ENCODE data around the gene ZNF750. TPM values are rescaled to one million over a fixed set of nuclear protein-coding genes. Genes with fewer than 3 reads are reported as not detected.

Gene ZNF750
- total and polyA plus RNA-seq, 2 of the 13 experiments (the other 11 are each of a cell fraction or from before 2014, with no cell fraction given), result not detected

DNA sequence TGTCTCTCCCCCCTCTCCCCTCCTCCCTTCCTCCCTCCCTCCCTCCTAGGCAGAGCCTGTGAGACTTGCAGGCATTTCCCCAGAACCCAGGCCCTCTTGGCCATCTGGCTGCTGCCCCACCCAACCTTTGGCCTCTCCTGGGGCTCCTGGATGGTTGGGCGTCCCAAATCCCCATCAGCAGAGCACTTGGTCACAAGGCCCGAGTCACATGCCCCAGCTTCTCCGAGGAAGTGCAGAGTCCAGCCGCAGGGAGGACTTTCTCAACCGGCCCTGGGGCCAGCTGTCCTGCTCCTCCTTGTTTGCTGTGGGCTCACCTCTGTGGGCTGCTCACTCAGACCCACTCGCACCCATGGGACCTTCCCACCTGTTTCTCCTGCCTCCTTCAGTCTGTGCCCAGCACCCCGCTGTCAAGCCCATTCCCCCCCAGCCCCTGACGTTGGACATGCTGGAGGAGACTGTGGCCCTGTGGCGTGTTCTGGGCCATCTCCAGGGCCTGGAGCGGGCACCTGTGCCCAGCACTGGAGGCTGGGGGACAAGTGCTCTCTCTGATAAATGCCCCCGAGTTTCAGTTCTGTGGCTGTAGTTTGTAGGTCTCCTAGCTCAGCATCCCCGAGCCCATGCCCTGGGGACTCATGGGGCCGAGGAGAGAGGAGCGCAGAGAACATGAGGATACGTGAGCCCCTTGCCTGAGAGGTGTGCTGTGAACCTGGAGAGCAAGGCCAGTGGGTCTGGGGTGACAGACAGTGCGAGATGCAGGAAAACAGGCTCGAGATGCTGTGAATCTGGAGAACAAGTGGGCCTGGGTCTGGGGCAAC is 42.3 kb upstream of the ZNF750 start (continued):
- TF ChIP-seq, protein P1, sequence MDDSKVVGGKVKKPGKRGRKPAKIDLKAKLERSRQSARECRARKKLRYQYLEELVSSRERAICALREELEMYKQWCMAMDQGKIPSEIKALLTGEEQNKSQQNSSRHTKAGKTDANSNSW (CRISPR knock-in tag; IDR thresholded peaks at IDR 0.05; ENCODE audit: borderline replicate concordance), result no peak
- TF ChIP-seq, protein P2, sequence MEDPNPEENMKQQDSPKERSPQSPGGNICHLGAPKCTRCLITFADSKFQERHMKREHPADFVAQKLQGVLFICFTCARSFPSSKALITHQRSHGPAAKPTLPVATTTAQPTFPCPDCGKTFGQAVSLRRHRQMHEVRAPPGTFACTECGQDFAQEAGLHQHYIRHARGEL (CRISPR knock-in tag; IDR thresholded peaks at IDR 0.05), result no peak
- TF ChIP-seq CC2D1A (CRISPR knock-in tag; IDR thresholded peaks at IDR 0.05), result no peak
- TF ChIP-seq NCOA5 (CRISPR knock-in tag; IDR thresholded peaks at IDR 0.05), result no peak
- TF ChIP-seq ETV6 (CRISPR knock-in tag; conservative IDR thresholded peaks at IDR 0.05), result peak; percentile 38; the same call in 1 of the 2 replicates
- no peak for TF ChIP-seq ZNF547 (CRISPR knock-in tag; IDR thresholded peaks at IDR 0.05)
- TF ChIP-seq ZBTB14 (CRISPR knock-in tag; IDR thresholded peaks at IDR 0.05), result no peak
- TF ChIP-seq ZZZ3 (CRISPR knock-in tag; IDR thresholded peaks at IDR 0.05; ENCODE audit: borderline replicate concordance), result no peak
- no peak for TF ChIP-seq ZNF460 (CRISPR knock-in tag; IDR thresholded peaks at IDR 0.05; ENCODE audit: borderline replicate concordance)
- TF ChIP-seq EP300 (IDR thresholded peaks at IDR 0.05; ENCODE audit: low read depth in 2 of 2, low read length in 2 of 2), result peak; percentile 54 to 56; a peak in 2 of 4 replicates
- TF ChIP-seq EP300 (CRISPR knock-in tag; IDR thresholded peaks at IDR 0.05; ENCODE audit: borderline replicate concordance), result peak; percentile 44; the same call in 1 of the 2 replicates
- TF ChIP-seq HOMEZ (CRISPR knock-in tag; IDR thresholded peaks at IDR 0.05; ENCODE audit: low read depth), result no peak
- TF ChIP-seq, protein P3, sequence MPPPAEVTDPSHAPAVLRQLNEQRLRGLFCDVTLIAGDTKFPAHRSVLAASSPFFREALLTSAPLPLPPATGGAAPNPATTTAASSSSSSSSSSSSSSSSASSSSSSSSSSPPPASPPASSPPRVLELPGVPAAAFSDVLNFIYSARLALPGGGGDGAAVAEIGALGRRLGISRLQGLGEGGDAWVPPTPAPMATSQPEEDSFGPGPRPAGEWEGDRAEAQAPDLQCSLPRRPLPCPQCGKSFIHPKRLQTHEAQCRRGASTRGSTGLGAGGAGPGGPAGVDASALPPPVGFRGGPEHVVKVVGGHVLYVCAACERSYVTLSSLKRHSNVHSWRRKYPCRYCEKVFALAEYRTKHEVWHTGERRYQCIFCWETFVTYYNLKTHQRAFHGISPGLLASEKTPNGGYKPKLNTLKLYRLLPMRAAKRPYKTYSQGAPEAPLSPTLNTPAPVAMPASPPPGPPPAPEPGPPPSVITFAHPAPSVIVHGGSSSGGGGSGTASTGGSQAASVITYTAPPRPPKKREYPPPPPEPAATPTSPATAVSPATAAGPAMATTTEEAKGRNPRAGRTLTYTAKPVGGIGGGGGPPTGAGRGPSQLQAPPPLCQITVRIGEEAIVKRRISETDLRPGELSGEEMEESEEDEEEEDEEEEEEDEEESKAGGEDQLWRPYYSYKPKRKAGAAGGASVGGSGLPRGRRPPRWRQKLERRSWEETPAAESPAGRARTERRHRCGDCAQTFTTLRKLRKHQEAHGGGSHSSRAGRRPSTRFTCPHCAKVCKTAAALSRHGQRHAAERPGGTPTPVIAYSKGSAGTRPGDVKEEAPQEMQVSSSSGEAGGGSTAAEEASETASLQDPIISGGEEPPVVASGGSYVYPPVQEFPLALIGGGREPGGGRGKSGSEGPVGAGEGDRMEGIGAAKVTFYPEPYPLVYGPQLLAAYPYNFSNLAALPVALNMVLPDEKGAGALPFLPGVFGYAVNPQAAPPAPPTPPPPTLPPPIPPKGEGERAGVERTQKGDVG (CRISPR knock-in tag; IDR thresholded peaks at IDR 0.05; ENCODE audit: borderline replicate concordance), result no peak
- TF ChIP-seq ZBTB37 (CRISPR knock-in tag; IDR thresholded peaks at IDR 0.05), result no peak
- no peak for TF ChIP-seq SNRNP70 (IDR thresholded peaks at IDR 0.05; ENCODE audit: low read depth, low read length)
- no peak for TF ChIP-seq SIX1 (CRISPR knock-in tag; IDR thresholded peaks at IDR 0.05; ENCODE audit: borderline replicate concordance)
- TF ChIP-seq FOXJ3 (CRISPR knock-in tag; IDR thresholded peaks at IDR 0.05; ENCODE audit: borderline replicate concordance), result no peak
- TF ChIP-seq TBX3 (IDR thresholded peaks at IDR 0.05; ENCODE audit: borderline replicate concordance), result no peak
- TF ChIP-seq PCBP2 (optimal IDR thresholded peaks at IDR 0.05; ENCODE audit: low read depth, low read length, poor library complexity, severe bottlenecking), result no peak
- peak; percentile 72; the same call in 1 of the 2 replicates for TF ChIP-seq ZNF331 (CRISPR knock-in tag; IDR thresholded peaks at IDR 0.05)
- TF ChIP-seq PLRG1 (conservative IDR thresholded peaks at IDR 0.05), result no peak
